Esophagus squamous epithelium (tissue), 5 donors: ENCODE data around the gene DBP. TPM values are rescaled to one million over a fixed set of nuclear protein-coding genes. Genes with fewer than 3 reads are reported as not detected.
A peak's percentile ranks its signal among the peaks of the same experiment; 100 is the strongest.

Experiments used
- DNase-seq: peaks from one replicate; lab custom pipeline; 2025; lab: John Stamatoyannopoulos, UW
- H3K27ac ChIP-seq, 4 donors: fragments of 200-600 bp; sonication (generic); one replicate each; pipeline ENCODE4 v1.5.1; 2016 to 2019; ENCODE audit warnings: mild to moderate bottlenecking in 1 of 4
- H3K27me3 ChIP-seq, 4 donors: fragments of 200-600 bp; sonication (generic); 1 replicate in 3 of 4; 2 replicates in 1 of 4; pipeline versions ENCODE4 v1.5.1 to v1.6.0; 2017 to 2021; ENCODE audit warnings: antibody characterized with exemption in 1 of 4
- H3K36me3 ChIP-seq, 3 donors: fragments of 200-600 bp; sonication (generic); one replicate each; pipeline ENCODE4 v1.5.1; 2016 to 2019
- H3K4me1 ChIP-seq, 3 donors: fragments of 200-600 bp; sonication (generic); one replicate each; pipeline ENCODE4 v1.5.1; 2017 to 2019
- H3K4me3 ChIP-seq, 4 donors: fragments of 200-600 bp; sonication (generic); 1 replicate in 3 of 4; 2 replicates in 1 of 4; pipeline ENCODE4 v1.5.1; 2016 to 2019; ENCODE audit warnings: mild to moderate bottlenecking in 2 of 4, moderate library complexity in 1 of 4
- H3K9me3 ChIP-seq, 3 donors: fragments of 200-600 bp; sonication (generic); one replicate each; pipeline ENCODE4 v1.5.1; 2016 to 2019
- CTCF ChIP-seq, 6 experiments: fragments of 450-650 bp in 4 of 6; fragments of 200-600 bp in 2 of 6; sonication (generic) in 2 of 6; IDR thresholded peaks; one replicate each; pipeline ENCODE4 v1.5.1; 2016 to 2019; ENCODE audit warnings: antibody characterized with exemption in 6 of 6, mild to moderate bottlenecking in 4 of 6, moderate library complexity in 4 of 6
- POLR2A ChIP-seq, 4 donors: fragments of 450-650 bp; IDR thresholded peaks; one replicate each; pipeline ENCODE4 v1.6.1; 2017; ENCODE audit warnings: antibody characterized with exemption in 4 of 4, mild to moderate bottlenecking in 4 of 4, moderate library complexity in 3 of 4
- WGBS, 2 donors: methylation state at CpG; one replicate each; pipeline ENCODE4 v1.1.5; 2018; 5-methylcytosine and 5-hydroxymethylcytosine counted together
- intact Hi-C: fragments of 100-400 bp; cut with DNase I; formaldehyde crosslinking; loops from one replicate; pipeline ENCODE4 v1.15.0; 2022
- total RNA-seq, 4 donors: library from RNA; depleted of rRNA; stranded (reverse); fragments of >200 nt; gene quantifications; one replicate each; pipeline ENCODE4 v1.1.0, GENCODE V29; 2016
- donor health status: DM: yes; HTN: yes; CAD: no.

The DBP gene
- total RNA-seq, 4 donors from 2014 or later = 4.2 to 16.2 (median 11.7) TPM

- H3K9me3 ChIP-seq = no peaks in the 10 kb centered on the region
- peaks cover 17 to 37% (median 24%) of the 10 kb centered on the region in 3 donors for H3K36me3 ChIP-seq
- DNase-seq = no peak
- peaks cover 36 to 88% (median 45%) of the 10 kb centered on the region in 3 donors for H3K4me1 ChIP-seq
- peak overlapping the region; percentile 91 to 96 (median 94) for H3K27ac ChIP-seq
- H3K27me3 ChIP-seq = no peaks in the 10 kb centered on the region
- peak overlapping the region; percentile 75 to 96 (median 82) for H3K4me3 ChIP-seq
- WGBS, 2 donors = 1% methylated on average over 18 of the region's 18 CpGs
- intact Hi-C loops = no loop called here
- no peak for TF ChIP-seq POLR2A (IDR thresholded peaks at IDR 0.05)
- TF ChIP-seq CTCF (IDR thresholded peaks at IDR 0.05) = no peak
Observed at GRCh38 chr19:48618278-48618915, 18.8 kb downstream of the DBP start.

- peak overlapping the region; percentile 75 to 96 (median 82) for H3K4me3 ChIP-seq
- H3K27ac ChIP-seq = peak overlapping the region; percentile 91 to 96 (median 94)
- TF ChIP-seq POLR2A (IDR thresholded peaks at IDR 0.05) (no peak), CTCF (IDR thresholded peaks at IDR 0.05) (no peak)
- H3K4me1 ChIP-seq = peaks cover 32 to 77% (median 37%) of the 10 kb centered on the region in 3 donors
- H3K27me3 ChIP-seq = no peaks in the 10 kb centered on the region
- no peak for DNase-seq
- H3K9me3 ChIP-seq = no peaks in the 10 kb centered on the region
- H3K36me3 ChIP-seq = peaks cover 17 to 37% (median 24%) of the 10 kb centered on the region in 3 donors
- intact Hi-C loops = no loop called here
- 15 to 37% methylated on average over 3 to 5 of the region's 18 CpGs for WGBS, 2 donors
Observed at GRCh38 chr19:48617146-48617937, 19.8 kb downstream of the DBP start.

GRCh38 chr19:48616491-48617056 lies 20.6 kb downstream of the DBP start:
- peaks cover 17 to 35% (median 24%) of the 10 kb centered on the region in 3 donors for H3K36me3 ChIP-seq
- WGBS, 2 donors = 20 to 30% methylated on average over 4 to 7 of the region's 12 CpGs
- peak overlapping the region; percentile 91 to 96 (median 94) for H3K27ac ChIP-seq
- H3K27me3 ChIP-seq = no peaks in the 10 kb centered on the region
- peak overlapping the region; percentile 75 to 96 (median 82) for H3K4me3 ChIP-seq
- no peak for DNase-seq
- TF ChIP-seq POLR2A (IDR thresholded peaks at IDR 0.05) (no peak), CTCF (IDR thresholded peaks at IDR 0.05) (no peak)
- peaks cover 32 to 69% (median 36%) of the 10 kb centered on the region in 3 donors for H3K4me1 ChIP-seq
- no peaks in the 10 kb centered on the region for H3K9me3 ChIP-seq
- intact Hi-C loops = no loop called here

GRCh38 chr19:48616041-48616436 lies 21.1 kb downstream of the DBP start:
- H3K9me3 ChIP-seq = no peaks in the 10 kb centered on the region
- DNase-seq = no peak
- TF ChIP-seq POLR2A (IDR thresholded peaks at IDR 0.05) (no peak), CTCF (IDR thresholded peaks at IDR 0.05) (no peak)
- intact Hi-C loops = no loop called here
- peaks cover 17 to 32% (median 24%) of the 10 kb centered on the region in 3 donors for H3K36me3 ChIP-seq
- H3K27me3 ChIP-seq = no peaks in the 10 kb centered on the region
- H3K4me1 ChIP-seq = peaks cover 32 to 64% (median 36%) of the 10 kb centered on the region in 3 donors
- 71 to 81% methylated on average over 5 to 7 of the region's 16 CpGs for WGBS, 2 donors
- H3K4me3 ChIP-seq = peak overlapping the region in 3 of 4 donors; percentile 1 to 96 (median 75)
- peak overlapping the region; percentile 91 to 96 (median 94) for H3K27ac ChIP-seq
